SKM-1 (cell line): ENCODE measurements around the gene MLANA.

ENCODE experiments used
- DNase-seq: peaks from one replicate; lab custom pipeline; 2025; ENCODE audit not compliant: unreplicated experiment; lab: John Stamatoyannopoulos, UW

MLANA gene

GRCh38 chr9:5957166-5957565, 66.5 kb downstream of the MLANA start:
- DNase-seq, result no peak

- DNase-seq, result no peak
Measured at GRCh38 chr9:5958273-5958672, 67.6 kb downstream of the MLANA start.
